HL-60/S4 (cell line): ENCODE data around the gene PRKN.
"Not testable (repeated sequence)": the region's sequence is repeated elsewhere in the genome, so short reads cannot be mapped to it uniquely, and the experiment has no call there.

Experiments
- in situ Hi-C: fragments of 300-500 bp; cut with MboI; formaldehyde crosslinking; loops from 2 replicates; pipeline ENCODE4 v1.14.3; 2022; ENCODE audit warnings: low sequenced_read_pairs

PRKN gene

GRCh38 chr6:162679681-162680080, 47.9 kb downstream of the PRKN start:
- in situ Hi-C loops: no loop called here

GRCh38 chr6:162678896-162679295, 48.7 kb downstream of the PRKN start:
- in situ Hi-C loops: not testable (repeated sequence)

GRCh38 chr6:162675503-162675902, 52.1 kb downstream of the PRKN start:
- in situ Hi-C loops: no loop called here

- in situ Hi-C loops: no loop called here
These were observed 53.1 kb downstream of the PRKN start for GRCh38 chr6:162674452-162674851.

GRCh38 chr6:162671580-162672165, 55.9 kb downstream of the PRKN start:
- in situ Hi-C loops: no loop called here

- in situ Hi-C loops: no loop called here
These were observed 57.2 kb downstream of the PRKN start for GRCh38 chr6:162670345-162670744.

- in situ Hi-C loops: no loop called here
These were observed 61.3 kb downstream of the PRKN start for GRCh38 chr6:162666246-162666645.

- in situ Hi-C loops: no loop called here
These were observed 73.8 kb downstream of the PRKN start for GRCh38 chr6:162653808-162654207.

- in situ Hi-C loops: no loop called here
These were observed 76.1 kb downstream of the PRKN start for GRCh38 chr6:162651505-162651904.

- in situ Hi-C loops: no loop called here
These were observed 78.3 kb downstream of the PRKN start for GRCh38 chr6:162649271-162649670.

- in situ Hi-C loops: no loop called here
These were observed 83.4 kb downstream of the PRKN start for GRCh38 chr6:162644153-162644552.

GRCh38 chr6:162640756-162641155, 86.8 kb downstream of the PRKN start:
- in situ Hi-C loops: no loop called here

GRCh38 chr6:162639951-162640350, 87.6 kb downstream of the PRKN start:
- in situ Hi-C loops: no loop called here

GRCh38 chr6:162638931-162639574, 88.5 kb downstream of the PRKN start:
- in situ Hi-C loops: no loop called here

- in situ Hi-C loops: no loop called here
These were observed 90.2 kb downstream of the PRKN start for GRCh38 chr6:162637317-162637716.

- in situ Hi-C loops: no loop called here
These were observed 91.4 kb downstream of the PRKN start for GRCh38 chr6:162636167-162636566.

GRCh38 chr6:162631546-162631945, 96.0 kb downstream of the PRKN start:
- in situ Hi-C loops: no loop called here

- in situ Hi-C loops: no loop called here
These were observed 97.5 kb downstream of the PRKN start for GRCh38 chr6:162630069-162630468.

GRCh38 chr6:162627825-162628224, 99.7 kb downstream of the PRKN start:
- in situ Hi-C loops: no loop called here

- in situ Hi-C loops: no loop called here
These were observed 100.2 kb downstream of the PRKN start for GRCh38 chr6:162627362-162627761.

- in situ Hi-C loops: no loop called here
These were observed 100.7 kb downstream of the PRKN start for GRCh38 chr6:162626869-162627268.

- in situ Hi-C loops: no loop called here
These were observed 101.6 kb downstream of the PRKN start for GRCh38 chr6:162625846-162626540.
